ENCODE results near the gene MSI2.

MSI2 gene

GRCh38 chr17:57255776-57256681 lies at the start of gene MSI2:
Gene MSI2, plus strand, starts transcription at chr17:57256523. Its CDS starts 220 bp downstream, at chr17:57256743.
- DNase-seq (ENCODE audit: extremely low spot score), result peak; percentile 90
- TF ChIP-seq FOXM1 (IDR thresholded peaks at IDR 0.05; ENCODE audit: borderline replicate concordance), result peak; percentile 85
- TF ChIP-seq TARDBP (IDR thresholded peaks at IDR 0.05), result no peak
- TF ChIP-seq ELF4 (IDR thresholded peaks at IDR 0.05), result no peak
- POLR2A ChIA-PET, result interaction anchor here (1.0 to 1.5 kb wide), 3 partner anchors 13 to 167 kb away, joined by 3 to 4 read pairs (median 3); no protein-coding TSS in a partner anchor
- CTCF ChIA-PET, result interaction anchor here (2.3 kb wide), 1 partner anchor 13 kb away, joined by 9 read pairs; no protein-coding TSS in a partner anchor

- no peak for DNase-seq (ENCODE audit: extremely low spot score)
- TF ChIP-seq SP1 (IDR thresholded peaks at IDR 0.05) (no peak), FOXA1 (IDR thresholded peaks at IDR 0.05) (no peak), ELF4 (IDR thresholded peaks at IDR 0.05) (no peak), SUZ12 (IDR thresholded peaks at IDR 0.05) (no peak), L3MBTL2 (conservative IDR thresholded peaks at IDR 0.05) (no peak), FOXK2 (IDR thresholded peaks at IDR 0.05) (no peak), HDGF (IDR thresholded peaks at IDR 0.05; ENCODE audit: borderline replicate concordance) (no peak), BHLHE40 (IDR thresholded peaks at IDR 0.05; ENCODE audit: borderline replicate concordance) (no peak), PKNOX1 (IDR thresholded peaks at IDR 0.05) (no peak), LEF1 (IDR thresholded peaks at IDR 0.05; ENCODE audit: borderline replicate concordance) (no peak), FOXM1 (IDR thresholded peaks at IDR 0.05; ENCODE audit: borderline replicate concordance) (no peak)
- ChIA-PET POLR2A (no interaction called here), CTCF (no interaction called here)
Measured at GRCh38 chr17:57206928-57207327, 49.4 kb upstream of the MSI2 start.

DNA sequence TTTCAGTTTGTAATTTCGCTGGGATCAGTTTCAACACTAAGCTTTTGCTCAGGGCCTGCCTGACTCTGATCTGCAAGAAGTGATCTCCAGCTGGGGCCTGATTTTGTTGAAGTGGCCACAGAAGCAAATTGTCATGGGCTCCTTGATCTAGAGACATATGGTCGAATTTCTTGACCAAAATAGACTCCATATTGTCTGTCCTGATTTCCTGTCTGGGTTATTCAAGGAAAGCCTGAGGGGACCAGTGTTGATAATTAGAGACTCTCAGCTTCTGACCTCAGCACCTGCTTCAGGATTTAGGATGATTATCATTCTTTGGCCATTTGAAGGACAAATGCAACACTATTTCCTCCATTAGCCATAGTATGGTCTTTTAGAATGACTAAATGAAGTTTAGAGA lies 48.9 kb upstream of the MSI2 start:
- DNase-seq (ENCODE audit: extremely low spot score), result no peak
- no peak for TF ChIP-seq FOXA1 (IDR thresholded peaks at IDR 0.05)
- TF ChIP-seq NFRKB (IDR thresholded peaks at IDR 0.05), result no peak
- ChIA-PET POLR2A (no interaction called here), CTCF (no interaction called here)

DNA sequence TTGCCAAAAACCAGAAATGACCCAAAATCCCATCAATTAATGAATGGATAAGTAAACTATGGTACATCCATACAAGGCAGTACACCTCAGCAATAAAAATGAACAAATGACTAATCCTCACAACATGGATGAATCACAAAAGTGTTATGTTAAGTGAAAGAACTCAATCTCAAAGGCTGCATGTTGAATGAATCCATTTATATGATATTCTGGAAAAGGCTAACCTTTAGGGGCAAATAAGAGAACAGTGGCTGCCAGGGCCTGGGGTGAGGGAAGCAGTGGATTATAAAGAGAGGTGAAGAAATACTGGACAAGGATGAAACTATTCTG lies 46.1 kb upstream of the MSI2 start:
- no peak for DNase-seq (ENCODE audit: extremely low spot score)
- no peak for TF ChIP-seq ARNT (IDR thresholded peaks at IDR 0.05)
- no peak for TF ChIP-seq BHLHE40 (IDR thresholded peaks at IDR 0.05; ENCODE audit: borderline replicate concordance)
- TF ChIP-seq FOXK2 (IDR thresholded peaks at IDR 0.05), result no peak
- TF ChIP-seq FOXA1 (IDR thresholded peaks at IDR 0.05), result no peak
- TF ChIP-seq L3MBTL2 (conservative IDR thresholded peaks at IDR 0.05), result no peak
- TF ChIP-seq NFRKB (IDR thresholded peaks at IDR 0.05), result no peak
- TF ChIP-seq LEF1 (IDR thresholded peaks at IDR 0.05; ENCODE audit: borderline replicate concordance), result no peak
- no peak for TF ChIP-seq SUZ12 (IDR thresholded peaks at IDR 0.05)
- TF ChIP-seq SP1 (IDR thresholded peaks at IDR 0.05), result no peak
- TF ChIP-seq HDGF (IDR thresholded peaks at IDR 0.05; ENCODE audit: borderline replicate concordance), result no peak
- no peak for TF ChIP-seq FOXM1 (IDR thresholded peaks at IDR 0.05; ENCODE audit: borderline replicate concordance)
- TF ChIP-seq ZNF384 (IDR thresholded peaks at IDR 0.05), result no peak
- no peak for TF ChIP-seq PKNOX1 (IDR thresholded peaks at IDR 0.05)
- ChIA-PET CTCF (interaction anchor here (0.6 kb wide), 1 partner anchor 530 kb away, joined by 3 read pairs; no protein-coding TSS in a partner anchor), POLR2A (no interaction called here)

DNA sequence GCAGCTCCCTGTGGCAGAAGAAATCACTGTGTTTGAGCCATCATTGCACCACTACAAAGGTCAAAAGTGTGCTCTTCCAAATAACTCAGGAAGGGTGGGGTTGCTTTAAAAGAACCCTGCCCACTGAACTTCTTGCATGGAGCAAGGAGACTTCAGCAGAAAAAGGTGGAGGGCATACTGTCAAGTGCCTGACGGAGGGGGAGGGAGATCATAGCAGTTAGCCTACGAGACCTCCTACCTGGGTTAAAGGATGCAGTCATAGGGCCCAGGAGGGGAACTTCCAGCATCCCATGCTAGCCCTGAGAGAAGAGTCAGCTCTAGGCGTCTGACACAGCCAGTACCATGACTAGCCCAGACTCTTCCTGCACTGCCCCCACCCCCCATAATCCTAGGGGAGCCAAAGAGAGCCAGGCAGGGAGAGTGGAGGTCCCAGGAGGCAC lies 45.3 kb upstream of the MSI2 start:
- DNase-seq (ENCODE audit: extremely low spot score), result no peak
- TF ChIP-seq BHLHE40 (IDR thresholded peaks at IDR 0.05; ENCODE audit: borderline replicate concordance), result no peak
- TF ChIP-seq ELF4 (IDR thresholded peaks at IDR 0.05), result no peak
- no peak for TF ChIP-seq LEF1 (IDR thresholded peaks at IDR 0.05; ENCODE audit: borderline replicate concordance)
- no peak for TF ChIP-seq FOXK2 (IDR thresholded peaks at IDR 0.05)
- no peak for TF ChIP-seq L3MBTL2 (conservative IDR thresholded peaks at IDR 0.05)
- no peak for TF ChIP-seq NFRKB (IDR thresholded peaks at IDR 0.05)
- no peak for TF ChIP-seq FOXA1 (IDR thresholded peaks at IDR 0.05)
- TF ChIP-seq SP1 (IDR thresholded peaks at IDR 0.05), result no peak
- no peak for TF ChIP-seq HDGF (IDR thresholded peaks at IDR 0.05; ENCODE audit: borderline replicate concordance)
- TF ChIP-seq CTBP1 (IDR thresholded peaks at IDR 0.05; ENCODE audit: borderline replicate concordance), result no peak
- no peak for TF ChIP-seq ARNT (IDR thresholded peaks at IDR 0.05)
- TF ChIP-seq TARDBP (IDR thresholded peaks at IDR 0.05), result no peak
- no peak for TF ChIP-seq SUZ12 (IDR thresholded peaks at IDR 0.05)
- no peak for TF ChIP-seq PKNOX1 (IDR thresholded peaks at IDR 0.05)
- no peak for TF ChIP-seq ZNF384 (IDR thresholded peaks at IDR 0.05)
- no peak for TF ChIP-seq FOXM1 (IDR thresholded peaks at IDR 0.05; ENCODE audit: borderline replicate concordance)
- ChIA-PET POLR2A (interaction anchor here (0.8 kb wide), 1 partner anchor 946 kb away, joined by 3 read pairs; no protein-coding TSS in a partner anchor), CTCF (no interaction called here)

DNA sequence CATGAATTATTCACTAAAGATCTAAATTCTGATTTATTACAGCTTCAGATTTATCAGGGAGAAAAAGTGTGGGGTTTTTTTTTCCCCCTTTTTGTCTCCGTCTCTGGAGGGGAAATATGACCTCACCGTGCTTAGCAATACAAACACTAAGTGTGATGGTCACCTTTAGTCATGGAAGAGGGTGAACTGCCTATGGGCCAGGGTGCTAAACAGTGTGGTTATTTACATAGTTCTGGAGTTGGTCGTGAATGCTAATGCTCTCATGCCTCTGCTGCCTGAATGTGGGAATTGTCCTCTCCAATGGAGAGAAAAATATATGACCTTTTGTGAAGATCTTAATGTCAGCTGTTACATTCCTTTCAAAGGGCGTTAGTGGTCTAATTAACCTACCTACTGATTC lies 44.8 kb upstream of the MSI2 start:
- POLR2A ChIA-PET, result interaction anchor here (0.8 kb wide), 1 partner anchor 945 kb away, joined by 3 read pairs; no protein-coding TSS in a partner anchor
- CTCF ChIA-PET, result no interaction called here
- no peak for DNase-seq (ENCODE audit: extremely low spot score)
- TF ChIP-seq FOXK2 (IDR thresholded peaks at IDR 0.05) (no peak), LEF1 (IDR thresholded peaks at IDR 0.05; ENCODE audit: borderline replicate concordance) (no peak), L3MBTL2 (conservative IDR thresholded peaks at IDR 0.05) (no peak), SP1 (IDR thresholded peaks at IDR 0.05) (no peak), FOXM1 (IDR thresholded peaks at IDR 0.05; ENCODE audit: borderline replicate concordance) (no peak), PKNOX1 (IDR thresholded peaks at IDR 0.05) (no peak), CTBP1 (IDR thresholded peaks at IDR 0.05; ENCODE audit: borderline replicate concordance) (no peak), BHLHE40 (IDR thresholded peaks at IDR 0.05; ENCODE audit: borderline replicate concordance) (no peak), ELF4 (IDR thresholded peaks at IDR 0.05) (no peak), SUZ12 (IDR thresholded peaks at IDR 0.05) (no peak), TARDBP (IDR thresholded peaks at IDR 0.05) (no peak), FOXA1 (IDR thresholded peaks at IDR 0.05) (no peak)

Measured in HEK293T (cell line).